ENCODE data around the gene CRB2. TPM values are rescaled to one million over a fixed set of nuclear protein-coding genes. Genes with fewer than 3 reads are reported as not detected.

The CRB2 gene
- total and polyA plus RNA-seq, 12 donors: under 0.01 to 0.24 (median 0.07) TPM; not detected in 4

GRCh38 chr9:123338710-123339665 lies 17.0 kb upstream of the CRB2 start:
- Histone ChIP-seq H3K36me3 (replicated peaks in 1 of 2) (no peaks in the 10 kb centered on the region), H3K4me1 (replicated peaks in 1 of 2) (no peaks in the 10 kb centered on the region), H3K4me3 (no peak overlapping the region), H3K9me3 (replicated peaks in 1 of 3) (no peaks in the 10 kb centered on the region), H3K27me3 (peaks cover 2% of the 10 kb centered on the region), H3K27ac (no peak overlapping the region)
- no peak for TF ChIP-seq POLR2A (IDR thresholded peaks at IDR 0.05)
- no peak for TF ChIP-seq CTCF (IDR thresholded peaks at IDR 0.05)
- no peak for DNase-seq
- intact Hi-C loops (cut with DNase I): no loop called here
- WGBS, 4 donors: 56 to 74% (median 56%) methylated on average over 31 to 35 of the region's 35 CpGs

GRCh38 chr9:123339666-123340510 lies 16.1 kb upstream of the CRB2 start:
- H3K27ac ChIP-seq: no peak overlapping the region
- no peak overlapping the region for H3K4me3 ChIP-seq
- H3K4me1 ChIP-seq (replicated peaks in 1 of 2): no peaks in the 10 kb centered on the region
- WGBS, 4 donors: 57 to 62% (median 62%) methylated on average over 31 to 32 of the region's 32 CpGs
- DNase-seq: no peak
- peaks cover 2% of the 10 kb centered on the region for H3K27me3 ChIP-seq
- TF ChIP-seq CTCF (IDR thresholded peaks at IDR 0.05) (no peak), POLR2A (IDR thresholded peaks at IDR 0.05) (no peak)
- no peaks in the 10 kb centered on the region for H3K36me3 ChIP-seq (replicated peaks in 1 of 2)
- intact Hi-C loops (cut with DNase I): no loop called here
- no peaks in the 10 kb centered on the region for H3K9me3 ChIP-seq (replicated peaks in 1 of 3)

- Histone ChIP-seq H3K27ac (no peak overlapping the region), H3K9me3 (replicated peaks in 1 of 3) (no peaks in the 10 kb centered on the region), H3K4me3 (no peak overlapping the region), H3K27me3 (peaks cover 2% of the 10 kb centered on the region), H3K4me1 (replicated peaks in 1 of 2) (no peaks in the 10 kb centered on the region), H3K36me3 (replicated peaks in 1 of 2) (no peaks in the 10 kb centered on the region)
- intact Hi-C loops (cut with DNase I): no loop called here
- 73 to 83% (median 80%) methylated on average over 6 of the region's 6 CpGs for WGBS, 4 donors
- no peak for DNase-seq
- TF ChIP-seq POLR2A (IDR thresholded peaks at IDR 0.05) (no peak), CTCF (IDR thresholded peaks at IDR 0.05) (no peak)
These were observed 14.2 kb upstream of the CRB2 start for GRCh38 chr9:123341816-123342215.

GRCh38 chr9:123342247-123342646 lies 13.8 kb upstream of the CRB2 start:
- H3K4me3 ChIP-seq: no peak overlapping the region
- no peaks in the 10 kb centered on the region for H3K9me3 ChIP-seq (replicated peaks in 1 of 3)
- no peak overlapping the region for H3K27ac ChIP-seq
- H3K4me1 ChIP-seq (replicated peaks in 1 of 2): no peaks in the 10 kb centered on the region
- DNase-seq: no peak
- H3K36me3 ChIP-seq (replicated peaks in 1 of 2): no peaks in the 10 kb centered on the region
- peaks cover 1% of the 10 kb centered on the region for H3K27me3 ChIP-seq
- no peak for TF ChIP-seq CTCF (IDR thresholded peaks at IDR 0.05)
- 81 to 84% (median 82%) methylated on average over 5 of the region's 5 CpGs for WGBS, 4 donors
- intact Hi-C loops (cut with DNase I): no loop called here

Data from adrenal gland (tissue), 12 donors.